ENCODE results near the gene MEI1.

The MEI1 gene

DNA sequence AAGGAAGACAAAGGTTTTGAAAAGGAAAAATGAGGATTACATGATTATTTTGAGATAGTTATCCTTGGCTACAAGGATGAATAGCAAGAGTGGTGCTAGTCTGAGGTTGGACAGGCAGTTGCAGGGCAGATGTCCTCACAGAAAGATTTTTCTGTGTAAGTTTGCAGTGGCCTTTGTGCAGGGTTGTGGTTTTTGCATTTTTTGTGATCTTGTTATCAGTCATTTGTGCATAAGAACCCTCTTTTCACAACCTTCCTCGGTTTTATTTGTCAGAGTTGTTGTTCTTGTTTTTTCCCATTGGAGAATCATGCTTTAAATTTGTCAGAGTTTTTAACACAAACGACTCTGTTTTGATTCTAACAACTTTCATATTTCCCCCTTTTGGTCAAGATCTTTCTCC lies 102.6 kb downstream of the MEI1 start:
- Histone ChIP-seq H3K9me3 (replicated peaks; ENCODE audit: insufficient read depth, low read length) (no peaks in the 10 kb centered on the region), H3K9me2 (replicated peaks; ENCODE audit: insufficient read depth, low read length) (no peaks in the 10 kb centered on the region), H3K4me3 (ENCODE audit: low read length) (peak overlapping the region; percentile 84), H3K4me2 (ENCODE audit: low read depth, low read length) (peak overlapping the region; percentile 95), H3K79me2 (ENCODE audit: low read length) (peaks cover 56% of the 10 kb centered on the region), H3K36me3 (replicated peaks; ENCODE audit: insufficient read depth, low read length) (no peaks in the 10 kb centered on the region), H2AFZ (ENCODE audit: low read length) (no peak overlapping the region), H4K20me1 (ENCODE audit: insufficient read depth, low read length) (no peaks in the 10 kb centered on the region), H3K27ac (ENCODE audit: low read length) (no peak overlapping the region), H3K4me1 (ENCODE audit: low read length) (peaks cover 11% of the 10 kb centered on the region), H3K9ac (ENCODE audit: low read length) (peak overlapping the region; percentile 84; the same call in 1 of the 2 replicates), H3K27me3 (replicated peaks; ENCODE audit: insufficient read depth, low read length) (no peaks in the 10 kb centered on the region), H3F3A (ENCODE audit: insufficient read depth, low read length) (peaks cover 12% of the 10 kb centered on the region)
- TF ChIP-seq EZH2phosphoT487 (IDR thresholded peaks at IDR 0.05; ENCODE audit: low read length) (no peak), EZH2 (optimal IDR thresholded peaks at IDR 0.05; ENCODE audit: low read depth, low read length) (no peak)
- TF ChIP-seq, protein P1, sequence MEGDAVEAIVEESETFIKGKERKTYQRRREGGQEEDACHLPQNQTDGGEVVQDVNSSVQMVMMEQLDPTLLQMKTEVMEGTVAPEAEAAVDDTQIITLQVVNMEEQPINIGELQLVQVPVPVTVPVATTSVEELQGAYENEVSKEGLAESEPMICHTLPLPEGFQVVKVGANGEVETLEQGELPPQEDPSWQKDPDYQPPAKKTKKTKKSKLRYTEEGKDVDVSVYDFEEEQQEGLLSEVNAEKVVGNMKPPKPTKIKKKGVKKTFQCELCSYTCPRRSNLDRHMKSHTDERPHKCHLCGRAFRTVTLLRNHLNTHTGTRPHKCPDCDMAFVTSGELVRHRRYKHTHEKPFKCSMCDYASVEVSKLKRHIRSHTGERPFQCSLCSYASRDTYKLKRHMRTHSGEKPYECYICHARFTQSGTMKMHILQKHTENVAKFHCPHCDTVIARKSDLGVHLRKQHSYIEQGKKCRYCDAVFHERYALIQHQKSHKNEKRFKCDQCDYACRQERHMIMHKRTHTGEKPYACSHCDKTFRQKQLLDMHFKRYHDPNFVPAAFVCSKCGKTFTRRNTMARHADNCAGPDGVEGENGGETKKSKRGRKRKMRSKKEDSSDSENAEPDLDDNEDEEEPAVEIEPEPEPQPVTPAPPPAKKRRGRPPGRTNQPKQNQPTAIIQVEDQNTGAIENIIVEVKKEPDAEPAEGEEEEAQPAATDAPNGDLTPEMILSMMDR (IDR thresholded peaks at IDR 0.05; ENCODE audit: low read length), result no peak
- no peak for DNase-seq

DNA sequence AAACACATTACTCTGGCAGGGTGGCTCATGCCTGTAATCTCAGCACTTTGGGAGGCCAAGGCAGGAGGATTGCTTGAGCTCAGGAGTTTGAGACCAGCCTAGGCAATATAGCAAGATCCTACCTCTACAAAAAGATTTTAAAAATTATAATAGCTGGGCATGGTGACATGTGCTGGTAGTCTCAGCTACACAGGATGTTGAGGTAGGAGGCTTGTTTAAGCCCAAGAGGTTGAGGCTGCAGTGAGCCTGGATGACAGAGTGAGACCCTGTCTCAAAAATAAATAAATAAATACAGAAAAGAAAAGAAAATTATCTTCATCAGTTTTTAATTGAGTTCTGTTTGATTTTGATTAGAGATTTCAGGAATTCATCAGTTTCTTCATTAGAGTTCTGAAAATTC lies 106.3 kb downstream of the MEI1 start:
- Histone ChIP-seq H3F3A (ENCODE audit: insufficient read depth, low read length) (no peaks in the 10 kb centered on the region), H3K79me2 (ENCODE audit: low read length) (peaks cover 85% of the 10 kb centered on the region), H3K4me2 (ENCODE audit: low read depth, low read length) (no peak overlapping the region), H3K27ac (ENCODE audit: low read length) (no peak overlapping the region), H3K4me1 (ENCODE audit: low read length) (peaks cover 6% of the 10 kb centered on the region; the same call in 1 of the 2 replicates), H3K9ac (ENCODE audit: low read length) (no peak overlapping the region), H3K9me3 (replicated peaks; ENCODE audit: insufficient read depth, low read length) (no peaks in the 10 kb centered on the region), H4K20me1 (ENCODE audit: insufficient read depth, low read length) (no peaks in the 10 kb centered on the region), H3K9me2 (replicated peaks; ENCODE audit: insufficient read depth, low read length) (no peaks in the 10 kb centered on the region), H2AFZ (ENCODE audit: low read length) (no peak overlapping the region), H3K27me3 (replicated peaks; ENCODE audit: insufficient read depth, low read length) (no peaks in the 10 kb centered on the region), H3K36me3 (replicated peaks; ENCODE audit: insufficient read depth, low read length) (no peaks in the 10 kb centered on the region), H3K4me3 (ENCODE audit: low read length) (no peak overlapping the region)
- TF ChIP-seq EZH2 (optimal IDR thresholded peaks at IDR 0.05; ENCODE audit: low read depth, low read length), result no peak
- no peak for TF ChIP-seq EZH2phosphoT487 (IDR thresholded peaks at IDR 0.05; ENCODE audit: low read length)
- TF ChIP-seq, protein P1 (IDR thresholded peaks at IDR 0.05; ENCODE audit: low read length), result no peak
- DNase-seq, result no peak

DNA sequence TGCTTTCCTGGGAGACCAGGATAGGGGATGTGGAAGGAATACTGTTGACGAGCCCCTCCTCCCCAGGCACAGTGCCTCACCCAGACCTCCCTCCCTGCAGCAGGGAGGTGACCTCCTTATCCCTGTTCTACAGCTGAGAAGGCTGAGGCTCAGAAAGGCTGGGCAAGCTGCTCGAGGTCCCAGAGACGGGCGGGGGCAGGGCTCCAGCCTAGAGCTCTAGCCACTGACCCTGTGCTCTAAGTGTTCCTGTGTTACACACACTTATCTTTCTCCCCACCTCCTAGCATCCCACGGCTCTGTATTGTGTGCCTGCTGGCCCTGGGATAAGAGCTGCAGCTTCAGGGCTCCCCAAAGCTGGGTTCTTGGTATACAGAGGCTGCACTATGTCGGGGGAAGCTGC lies 109.1 kb downstream of the MEI1 start:
- Histone ChIP-seq H3K27ac (ENCODE audit: low read length) (no peak overlapping the region), H3K9me3 (replicated peaks; ENCODE audit: insufficient read depth, low read length) (no peaks in the 10 kb centered on the region), H3K4me1 (ENCODE audit: low read length) (no peaks in the 10 kb centered on the region), H3K27me3 (replicated peaks; ENCODE audit: insufficient read depth, low read length) (no peaks in the 10 kb centered on the region), H3K36me3 (replicated peaks; ENCODE audit: insufficient read depth, low read length) (no peaks in the 10 kb centered on the region), H3F3A (ENCODE audit: insufficient read depth, low read length) (no peaks in the 10 kb centered on the region), H2AFZ (ENCODE audit: low read length) (no peak overlapping the region), H3K9ac (ENCODE audit: low read length) (no peak overlapping the region), H4K20me1 (ENCODE audit: insufficient read depth, low read length) (no peaks in the 10 kb centered on the region), H3K4me2 (ENCODE audit: low read depth, low read length) (no peak overlapping the region), H3K9me2 (replicated peaks; ENCODE audit: insufficient read depth, low read length) (no peaks in the 10 kb centered on the region), H3K4me3 (ENCODE audit: low read length) (no peak overlapping the region), H3K79me2 (ENCODE audit: low read length) (peaks cover 76% of the 10 kb centered on the region)
- DNase-seq, result no peak
- TF ChIP-seq EZH2phosphoT487 (IDR thresholded peaks at IDR 0.05; ENCODE audit: low read length) (no peak), EZH2 (optimal IDR thresholded peaks at IDR 0.05; ENCODE audit: low read depth, low read length) (no peak)
- TF ChIP-seq, protein P1 (IDR thresholded peaks at IDR 0.05; ENCODE audit: low read length), result no peak
